HUDEP-2 (cell line): ENCODE data around the gene LIN7B.

Experiments
- DNase-seq, 76 experiments: peaks; one replicate each; lab custom pipeline; 2025; ENCODE audit not compliant: unreplicated experiment in 76 of 76; lab: John Stamatoyannopoulos, UW

The LIN7B gene

GRCh38 chr19:49094505-49095482, 19.4 kb upstream of the LIN7B start:
- no peak for DNase-seq

GRCh38 chr19:49097453-49098288, 16.5 kb upstream of the LIN7B start:
- peak in 62 of 76 experiments; percentile 29 to 86 (median 65) for DNase-seq

- no peak for DNase-seq
Observed at GRCh38 chr19:49098795-49099194, 15.4 kb upstream of the LIN7B start.

- no peak for DNase-seq
Observed at GRCh38 chr19:49101160-49101559, 13.0 kb upstream of the LIN7B start.

GRCh38 chr19:49102303-49102702, 11.9 kb upstream of the LIN7B start:
- no peak for DNase-seq

GRCh38 chr19:49103331-49104085, 10.7 kb upstream of the LIN7B start:
- no peak for DNase-seq

GRCh38 chr19:49104229-49104864, 9.8 kb upstream of the LIN7B start:
- no peak for DNase-seq

GRCh38 chr19:49106648-49107135, 7.5 kb upstream of the LIN7B start:
- DNase-seq = peak in 68 of 76 experiments; percentile 31 to 86 (median 66)

GRCh38 chr19:49107625-49108459, 6.3 kb upstream of the LIN7B start:
- no peak for DNase-seq

GRCh38 chr19:49109051-49109450, 5.1 kb upstream of the LIN7B start:
- DNase-seq = no peak

GRCh38 chr19:49109569-49110233, 4.5 kb upstream of the LIN7B start:
- DNase-seq = no peak

GRCh38 chr19:49110567-49110966, 3.6 kb upstream of the LIN7B start:
- no peak for DNase-seq

- DNase-seq = no peak
Observed at GRCh38 chr19:49111218-49111998, 2.8 kb upstream of the LIN7B start.

GRCh38 chr19:49114630-49115363, 627 bp downstream of the LIN7B start:
- DNase-seq = peak in 37 of 76 experiments; percentile 12 to 70 (median 47)

GRCh38 chr19:49116544-49116943, 2.4 kb downstream of the LIN7B start:
- peak in 61 of 76 experiments; percentile 24 to 83 (median 56) for DNase-seq

GRCh38 chr19:49117677-49118564, 3.8 kb downstream of the LIN7B start:
- peak in 1 of 76 experiments; percentile 5 for DNase-seq
